HepG2 (cell line): ENCODE measurements around the gene ZDHHC24. TPM values are rescaled to one million over a fixed set of nuclear protein-coding genes. Genes with fewer than 3 reads are reported as not detected.
A peak's percentile ranks its signal among the peaks of the same experiment; 100 is the strongest.
"Not testable (repeated sequence)": the region's sequence is repeated elsewhere in the genome, so short reads cannot be mapped to it uniquely, and the experiment has no call there.

Experiments
- ATAC-seq: fragments of 200-7000 bp; cut with Tn5 transposase; 3 replicates; pipeline ENCODE4 v1.9.1; 2020; ENCODE audit warnings: mild to moderate bottlenecking, moderate library complexity
- BruUV-seq: library from RNA; stranded (reverse); fragments of 400-500 nt; replicated peaks from 2 replicates; lab custom pipeline; 2021; lab: Mats Ljungman, UMichigan
- CTCF ChIA-PET: fragments of 300-600 bp; formaldehyde crosslinking; extraction: SDS; loops from one replicate; lab custom pipeline; 2021; ENCODE audit warnings: low total read pairs, inconsistent platforms, low intra/inter-chr PET ratio; lab: Yijun Ruan, JAX
- POLR2A ChIA-PET: fragments of 350-600 bp; sonication (Branson Sonifier 250); formaldehyde crosslinking; loops from one replicate; lab custom pipeline; 2020; ENCODE audit warnings: antibody characterized with exemption, inconsistent platforms; lab: Yijun Ruan, JAX
- DNase-seq: peaks from one replicate; pipeline ENCODE4 v3.0.0-alpha.2; 2015; ENCODE audit warnings: low spot score
- FAIRE-seq: peaks from 3 replicates; lab custom pipeline; 2011; peaks lifted over from hg19 to GRCh38; lab: Jason Lieb, UNC
- H2AFZ ChIP-seq: one replicate; pipeline ENCODE4 v1.6.1; 2011; ENCODE audit warnings: low read length, inconsistent platforms
- H3K27ac ChIP-seq: fragments of 300-600 bp; 3 replicates; pipeline ENCODE4 v1.8.0; 2011; ENCODE audit warnings: mixed run types, mild to moderate bottlenecking, mixed read lengths, low read length, inconsistent platforms; ENCODE audit not compliant: insufficient read depth; ENCODE audit errors: extremely low read length
- H3K27me3 ChIP-seq, 2 experiments: fragments of 200-600 bp in 1 of 2; 2 replicates in 1 of 2; 3 replicates in 1 of 2; pipeline versions ENCODE4 v1.6.0 to v1.8.0; 2011; ENCODE audit warnings: low read length in 2 of 2, mild to moderate bottlenecking in 2 of 2, moderate library complexity in 2 of 2, inconsistent platforms in 1 of 2; ENCODE audit not compliant: insufficient read depth in 2 of 2, control insufficient read depth in 1 of 2
- H3K36me3 ChIP-seq, 2 experiments: fragments of 200-600 bp in 1 of 2; replicated peaks in 1 of 2; 2 replicates in 1 of 2; 3 replicates in 1 of 2; pipeline versions ENCODE4 v1.5.1 to v1.8.0; 2011; ENCODE audit warnings: low read length in 2 of 2, inconsistent platforms in 1 of 2; ENCODE audit not compliant: insufficient read depth in 2 of 2, control insufficient read depth in 1 of 2
- H3K4me1 ChIP-seq: 2 replicates; pipeline ENCODE4 v1.5.1; 2012; ENCODE audit warnings: low read length, inconsistent platforms; ENCODE audit not compliant: insufficient read depth
- H3K4me2 ChIP-seq: 2 replicates; pipeline ENCODE4 v1.6.0; 2011; ENCODE audit warnings: low read depth, low read length, inconsistent platforms
- H3K4me3 ChIP-seq, 3 experiments: fragments of 200-600 bp in 1 of 3; sonication (generic), shearing (Covaris generic) in 1 of 3; replicated peaks in 1 of 3; 2 replicates each; pipeline ENCODE4 v1.5.1; 2011 to 2016; ENCODE audit warnings: low read length in 3 of 3, inconsistent platforms in 2 of 3, low read depth in 2 of 3, mild to moderate bottlenecking in 2 of 3, control low read depth in 1 of 3, mixed read lengths in 1 of 3; ENCODE audit not compliant: insufficient read depth in 1 of 3
- H3K79me2 ChIP-seq: one replicate; pipeline ENCODE4 v1.6.1; 2011; ENCODE audit warnings: low read length, inconsistent platforms; ENCODE audit not compliant: insufficient read depth
- H3K9ac ChIP-seq: 2 replicates; pipeline ENCODE4 v1.6.0; 2011; ENCODE audit warnings: mild to moderate bottlenecking, low read depth, low read length, inconsistent platforms; ENCODE audit not compliant: insufficient read depth
- H3K9me3 ChIP-seq: 2 replicates; pipeline ENCODE4 v1.5.1; 2012; ENCODE audit warnings: mild to moderate bottlenecking, low read length
- H4K20me1 ChIP-seq: 2 replicates; pipeline ENCODE4 v1.6.0; 2011; ENCODE audit warnings: inconsistent platforms, mild to moderate bottlenecking, low read length, moderate library complexity; ENCODE audit not compliant: insufficient read depth
- AGO2 ChIP-seq: fragments of 200-400 bp; formaldehyde crosslinking; optimal IDR thresholded peaks from 2 replicates; pipeline ENCODE3; 2017; ENCODE audit warnings: mild to moderate bottlenecking, low read depth, low read length, moderate library complexity
- ZNF30 ChIP-seq: sonication (generic); formaldehyde crosslinking; IDR thresholded peaks from 2 replicates; pipeline ENCODE4 v1.5.0; 2020; ENCODE audit warnings: mild to moderate bottlenecking, missing genetic modification reagents
- WGBS: methylation state at CpG from one replicate; pipeline ENCODE4 v1.1.6; 2017; ENCODE audit warnings: low lambda C conversion rate; 5-methylcytosine and 5-hydroxymethylcytosine counted together
- in situ Hi-C: cut with HindIII; loops from 2 replicates; pipeline ENCODE4 v1.10.0; 2017; ENCODE audit warnings: low pct_unique_long_range_greater_than_20kb; ENCODE audit not compliant: extremely low pct_ligation_motif_present
- intact Hi-C: fragments of 100-400 bp; cut with micrococcal nuclease; formaldehyde crosslinking; loops from one replicate; pipeline ENCODE4 v1.10.0; 2022; ENCODE audit not compliant: unreplicated experiment
- polyA plus RNA-seq, 8 experiments: library from polyadenylated mRNA; depleted of rRNA in 3 of 8; stranded (reverse) in 7 of 8; unstranded in 1 of 8; fragments of >200 nt; fragmentation: Illumina TruSeq in 4 of 8; extraction: Trizol in 4 of 8; gene quantifications; 2 replicates each; pipeline versions ENCODE4 v1.2.1 to v1.2.3, GENCODE V29; 2011 to 2016; ENCODE audit warnings: low read depth in 4 of 8, missing spikeins in 1 of 8, mixed read lengths in 1 of 8; ENCODE audit not compliant: insufficient read depth in 1 of 8
- total RNA-seq, 5 experiments: library from RNA; depleted of rRNA; stranded (reverse); fragments of >200 nt; fragmentation: Illumina TruSeq; extraction: Trizol; gene quantifications; 2 replicates each; pipeline ENCODE4 v1.2.3, GENCODE V29; 2016; ENCODE audit warnings: low read depth in 1 of 5

ZDHHC24 gene
- total and polyA plus RNA-seq, 2 of the 13 experiments (the other 11 are each of a cell fraction or from before 2014, with no cell fraction given) = 4.3 TPM

DNA sequence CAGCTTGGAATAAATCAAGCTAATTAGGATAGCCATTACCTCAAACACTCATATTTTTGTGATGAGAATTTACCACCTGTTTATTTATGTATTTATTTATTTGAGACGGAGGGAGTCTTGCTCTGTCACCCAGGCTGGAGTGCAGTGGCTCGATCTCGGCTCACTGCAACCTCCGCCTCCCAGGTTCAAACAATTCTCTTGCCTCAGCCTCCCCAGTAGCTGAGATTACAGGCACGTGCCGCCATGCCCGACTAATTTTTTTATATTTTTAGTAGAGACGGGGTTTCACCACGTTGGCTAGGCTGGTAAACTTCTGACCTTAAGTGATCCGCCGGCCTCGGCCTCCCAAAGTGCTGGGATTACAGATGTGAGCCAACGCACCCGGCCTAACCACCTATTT is 896 bp downstream of the ZDHHC24 start:
- H3K27ac ChIP-seq, DNase-seq, intact Hi-C loops, H3K27me3 ChIP-seq, H4K20me1 ChIP-seq, ATAC-seq, in situ Hi-C loops, H3K79me2 ChIP-seq, H3K9me3 ChIP-seq, H3K36me3 ChIP-seq, CTCF ChIA-PET, H2AFZ ChIP-seq, FAIRE-seq: not testable (repeated sequence)
- peaks cover 39% of the 10 kb centered on the region for H3K4me1 ChIP-seq
- peak overlapping the region; percentile 69 to 93 (median 83) for H3K4me3 ChIP-seq
- H3K9ac ChIP-seq = peak overlapping the region; percentile 79
- BruUV-seq = TSS peak; percentile 82
- peak overlapping the region; percentile 97 for H3K4me2 ChIP-seq
- WGBS = 22% methylated on average over 14 of the region's 14 CpGs
- POLR2A ChIA-PET = interaction anchor here (0.9 to 2.9 kb wide), 7 partner anchors 13 to 133 kb away, joined by 4 to 17 read pairs (median 9); partner anchors contain the start of genes DPP3, RBM14, RBM4 and RBM4B

DNA sequence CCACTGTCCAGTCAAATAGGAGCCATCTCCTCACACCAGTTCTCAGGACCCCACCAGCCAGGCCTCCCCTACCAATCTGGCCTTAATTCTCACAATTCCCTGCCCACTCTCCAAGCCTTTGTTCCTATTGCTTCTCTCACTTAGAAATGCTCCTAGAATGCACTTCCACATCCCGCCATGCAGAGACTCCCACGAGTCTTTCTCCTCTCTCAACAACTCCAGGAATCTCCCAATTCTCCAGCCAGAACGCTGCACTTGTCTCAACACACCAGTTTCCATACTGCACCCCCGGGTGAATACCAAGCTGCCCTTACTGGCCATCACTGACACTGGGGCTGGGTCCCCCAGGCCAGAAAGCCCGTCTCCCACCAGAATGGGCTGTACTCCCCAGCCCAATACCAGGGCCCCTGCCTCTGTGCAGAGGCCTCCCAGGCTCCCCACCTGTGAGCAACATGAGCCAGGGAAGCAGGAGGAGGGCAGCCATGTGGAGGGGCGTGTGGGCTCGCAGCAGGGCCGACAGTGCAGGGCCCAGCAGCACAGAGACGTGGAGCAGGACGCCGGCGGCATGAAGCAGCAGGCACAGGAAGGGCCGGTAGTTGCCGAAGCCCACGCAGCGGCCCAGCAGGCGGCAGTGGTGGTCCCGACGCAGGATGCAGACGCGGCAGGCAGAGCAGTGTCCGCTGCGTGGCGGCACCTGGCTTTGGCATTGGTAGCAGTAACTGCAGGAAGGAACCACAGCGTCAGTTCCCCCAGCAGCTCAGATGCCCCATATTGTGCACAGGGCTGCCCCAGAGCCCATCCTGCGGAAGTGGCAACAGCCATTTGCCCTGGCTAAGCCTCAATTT is 2.4 kb downstream of the ZDHHC24 start:
- DNase-seq = no peak

More for the DNA sequence above, 2.4 kb downstream of the ZDHHC24 start:
- Histone ChIP-seq H3K27me3 (peaks cover 0 to 2% of the 10 kb centered on the region in 2 experiments; a peak in 3 of 5 replicates), H3K36me3 (no peaks in the 10 kb centered on the region), H3K27ac (no peak overlapping the region), H4K20me1 (no peaks in the 10 kb centered on the region), H3K9ac (no peak overlapping the region), H2AFZ (no peak overlapping the region), H3K4me1 (peaks cover 30% of the 10 kb centered on the region), H3K9me3 (no peaks in the 10 kb centered on the region), H3K4me3 (no peak overlapping the region), H3K79me2 (no peaks in the 10 kb centered on the region), H3K4me2 (no peak overlapping the region)
- ChIA-PET POLR2A (no interaction called here), CTCF (no interaction called here)
- WGBS = 95% methylated on average over 14 of the region's 26 CpGs
- no TSS peak for BruUV-seq
- ATAC-seq = no peak
- TF ChIP-seq ZNF30 (CRISPR knock-in tag) (no peak), AGO2 (peak; percentile 38)
- FAIRE-seq = no peak
- in situ Hi-C loops = no loop called here
- intact Hi-C loops = no loop called here
